HG02759 (cell line): ENCODE results near the gene CELSR2.

ENCODE experiments used
- ATAC-seq: cut with Tn5 transposase; IDR thresholded peaks from one replicate; pipeline ENCODE4 v1.9.1; 2021; ENCODE audit warnings: mild to moderate bottlenecking, moderate library complexity; ENCODE audit not compliant: unreplicated experiment

Gene CELSR2

DNA sequence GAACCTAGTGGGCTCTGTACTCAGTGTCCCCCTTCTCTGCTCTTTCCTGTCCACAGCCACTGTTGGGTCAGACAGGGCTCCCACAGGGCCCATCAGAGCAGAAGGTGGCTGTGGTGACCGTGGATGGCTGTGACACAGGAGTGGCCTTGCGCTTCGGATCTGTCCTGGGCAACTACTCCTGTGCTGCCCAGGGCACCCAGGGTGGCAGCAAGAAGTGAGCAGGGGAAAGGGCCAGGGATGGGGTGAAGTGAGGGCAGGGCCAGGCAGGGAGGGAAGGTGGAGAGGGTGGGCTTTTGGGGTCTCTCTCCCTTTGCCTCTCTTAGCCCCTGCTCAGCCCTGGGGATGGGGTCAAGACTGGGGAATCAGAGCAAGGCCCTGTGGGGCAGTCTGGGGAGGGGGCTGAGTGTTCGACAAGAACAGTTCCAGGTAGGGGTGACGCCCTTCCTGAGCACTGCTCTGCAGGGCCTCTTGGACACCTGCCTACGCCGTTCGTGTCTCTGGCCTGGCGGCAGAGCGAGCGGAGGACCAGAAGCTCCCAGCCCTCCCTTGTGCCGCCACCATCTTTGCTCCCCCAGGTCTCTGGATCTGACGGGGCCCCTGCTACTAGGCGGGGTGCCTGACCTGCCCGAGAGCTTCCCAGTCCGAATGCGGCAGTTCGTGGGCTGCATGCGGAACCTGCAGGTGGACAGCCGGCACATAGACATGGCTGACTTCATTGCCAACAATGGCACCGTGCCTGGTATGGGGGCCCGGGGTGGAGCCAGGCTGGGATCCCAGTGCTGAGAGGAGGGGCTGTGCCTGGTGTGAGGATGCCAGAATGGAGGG, 13.1 kb downstream of the CELSR2 start:
- ATAC-seq = no peak

DNA sequence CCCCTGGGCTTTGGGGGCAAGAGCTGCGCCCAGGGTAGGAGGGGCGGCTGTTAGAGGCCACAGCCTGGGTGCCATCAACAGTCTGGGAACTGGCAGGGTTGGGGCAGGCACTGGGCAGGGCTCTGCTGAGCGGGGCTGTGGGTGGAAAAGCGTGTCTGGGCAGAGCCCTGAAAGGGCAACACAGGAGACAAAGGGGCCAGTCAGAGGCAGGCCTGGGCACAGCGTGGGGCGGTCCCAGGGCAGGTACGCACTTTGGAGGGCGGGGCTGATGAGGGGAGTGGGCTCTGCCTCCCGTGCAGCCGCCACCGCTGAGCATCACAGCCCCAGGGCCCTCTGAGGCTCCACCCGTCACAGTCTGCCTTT, 13.9 kb downstream of the CELSR2 start:
- peak; percentile 8 for ATAC-seq

DNA sequence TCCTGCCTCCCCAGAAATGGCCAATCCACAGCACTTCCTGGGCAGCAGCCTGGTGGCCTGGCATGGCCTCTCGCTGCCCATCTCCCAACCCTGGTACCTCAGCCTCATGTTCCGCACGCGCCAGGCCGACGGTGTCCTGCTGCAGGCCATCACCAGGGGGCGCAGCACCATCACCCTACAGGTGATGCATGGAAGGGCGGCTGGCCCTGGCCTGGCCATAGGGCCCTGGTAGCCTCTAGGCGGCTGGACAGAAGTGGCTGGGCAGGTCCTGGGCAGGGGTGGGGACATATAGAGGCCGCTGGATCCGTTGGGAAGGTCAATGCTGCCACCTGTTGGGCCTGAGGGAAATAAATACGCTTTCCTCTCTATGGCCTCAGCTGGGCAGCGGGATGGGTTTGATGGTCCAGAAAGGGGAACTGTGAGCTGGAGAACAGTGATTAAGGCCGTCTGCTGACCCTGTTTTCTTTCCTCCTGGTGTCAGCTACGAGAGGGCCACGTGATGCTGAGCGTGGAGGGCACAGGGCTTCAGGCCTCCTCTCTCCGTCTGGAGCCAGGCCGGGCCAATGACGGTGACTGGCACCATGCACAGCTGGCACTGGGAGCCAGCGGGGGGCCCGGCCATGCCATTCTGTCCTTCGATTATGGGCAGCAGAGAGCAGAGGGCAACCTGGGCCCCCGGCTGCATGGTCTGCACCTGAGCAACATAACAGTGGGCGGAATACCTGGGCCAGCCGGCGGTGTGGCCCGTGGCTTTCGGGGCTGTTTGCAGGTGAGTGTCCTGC, 14.4 kb downstream of the CELSR2 start:
- peak; percentile 82 for ATAC-seq

DNA sequence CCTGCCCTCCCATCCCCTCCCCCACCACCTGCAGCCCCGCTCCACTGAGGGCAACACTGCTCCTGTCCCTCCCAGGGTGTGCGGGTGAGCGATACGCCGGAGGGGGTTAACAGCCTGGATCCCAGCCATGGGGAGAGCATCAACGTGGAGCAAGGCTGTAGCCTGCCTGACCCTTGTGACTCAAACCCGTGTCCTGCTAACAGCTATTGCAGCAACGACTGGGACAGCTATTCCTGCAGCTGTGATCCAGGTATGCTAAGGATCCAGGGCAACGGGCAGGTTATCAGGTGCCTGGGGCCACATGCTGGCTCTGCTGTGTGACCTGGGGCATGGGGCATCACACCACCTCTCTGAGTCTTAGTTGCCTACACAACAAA, 15.0 kb downstream of the CELSR2 start:
- no peak for ATAC-seq

DNA sequence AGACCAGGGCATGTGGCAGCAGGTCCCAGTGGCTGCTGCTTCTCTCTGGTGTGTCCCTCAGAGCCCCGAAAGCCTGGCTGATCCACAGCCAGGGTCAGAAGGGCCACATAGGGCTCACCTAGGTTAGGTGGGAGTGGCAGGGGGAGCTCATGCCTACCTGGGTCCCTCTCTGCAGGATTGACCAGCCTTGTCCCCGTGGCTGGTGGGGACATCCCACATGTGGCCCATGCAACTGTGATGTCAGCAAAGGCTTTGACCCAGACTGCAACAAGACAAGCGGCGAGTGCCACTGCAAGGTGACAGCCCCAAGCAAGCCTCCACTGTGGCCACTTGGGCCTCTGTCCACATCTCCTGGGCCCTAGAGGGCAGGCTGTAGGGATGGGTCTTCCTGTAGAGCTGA, 15.7 kb downstream of the CELSR2 start:
- no peak for ATAC-seq

DNA sequence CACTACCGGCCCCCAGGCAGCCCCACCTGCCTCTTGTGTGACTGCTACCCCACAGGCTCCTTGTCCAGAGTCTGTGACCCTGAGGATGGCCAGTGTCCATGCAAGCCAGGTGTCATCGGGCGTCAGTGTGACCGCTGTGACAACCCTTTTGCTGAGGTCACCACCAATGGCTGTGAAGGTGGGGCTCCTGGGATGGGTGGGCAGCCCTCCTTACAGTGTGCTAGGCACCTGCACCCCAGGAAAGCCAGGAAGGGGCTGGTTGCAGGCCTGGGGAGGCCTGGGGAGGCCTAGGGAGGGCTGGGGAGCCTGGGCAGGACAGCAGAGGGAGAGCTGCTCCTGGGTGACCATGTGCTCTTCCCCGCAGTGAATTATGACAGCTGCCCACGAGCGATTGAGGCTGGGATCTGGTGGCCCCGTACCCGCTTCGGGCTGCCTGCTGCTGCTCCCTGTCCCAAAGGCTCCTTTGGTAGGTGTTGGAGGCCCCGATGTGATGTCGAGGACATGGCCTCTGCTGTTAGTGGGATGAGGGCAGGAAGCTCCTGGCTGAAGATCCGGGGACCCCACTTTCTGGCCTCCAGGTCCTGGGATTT, 16.5 kb downstream of the CELSR2 start:
- ATAC-seq = no peak

DNA sequence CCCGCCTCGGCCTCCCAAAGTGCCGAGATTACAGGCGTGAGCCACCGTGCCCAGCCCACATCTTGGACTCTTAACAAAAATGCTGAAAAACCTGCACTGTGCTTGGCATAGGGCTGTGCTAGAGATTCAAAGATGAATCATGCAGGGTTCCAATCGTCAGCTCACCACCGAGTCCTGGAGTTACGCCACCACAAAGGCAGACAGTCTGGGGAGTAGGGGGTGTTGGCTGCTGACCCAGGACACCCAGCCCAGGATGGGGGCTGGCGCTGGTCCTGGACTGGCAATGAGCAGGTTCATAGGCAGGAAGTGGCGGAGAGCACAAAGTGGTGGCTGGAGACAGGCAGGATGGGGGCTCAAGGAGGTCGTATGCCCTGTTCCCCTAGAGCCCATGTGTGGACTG, 17.6 kb downstream of the CELSR2 start:
- no peak for ATAC-seq

DNA sequence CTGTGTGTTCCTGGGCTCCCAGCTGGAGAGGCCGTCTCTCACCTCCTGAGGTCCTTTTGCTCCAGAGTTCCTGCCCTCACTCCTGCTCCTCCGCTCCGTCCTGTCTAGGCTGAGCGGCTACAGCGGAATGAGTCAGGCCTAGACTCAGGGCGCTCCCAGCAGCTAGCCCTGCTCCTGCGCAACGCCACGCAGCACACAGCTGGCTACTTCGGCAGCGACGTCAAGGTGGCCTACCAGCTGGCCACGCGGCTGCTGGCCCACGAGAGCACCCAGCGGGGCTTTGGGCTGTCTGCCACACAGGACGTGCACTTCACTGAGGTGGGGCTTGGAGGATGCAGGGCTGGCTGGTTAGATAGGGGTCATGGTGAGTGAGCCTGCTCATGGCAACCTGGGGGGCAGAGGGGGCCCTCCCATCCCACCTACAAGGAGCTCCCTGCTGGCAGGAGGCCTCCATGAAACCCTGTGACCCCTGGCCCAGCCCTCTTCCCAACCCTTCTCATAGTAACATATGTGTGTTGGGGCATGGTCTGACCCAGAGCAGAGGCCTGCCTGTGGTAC, 18.5 kb downstream of the CELSR2 start:
- ATAC-seq = no peak

DNA sequence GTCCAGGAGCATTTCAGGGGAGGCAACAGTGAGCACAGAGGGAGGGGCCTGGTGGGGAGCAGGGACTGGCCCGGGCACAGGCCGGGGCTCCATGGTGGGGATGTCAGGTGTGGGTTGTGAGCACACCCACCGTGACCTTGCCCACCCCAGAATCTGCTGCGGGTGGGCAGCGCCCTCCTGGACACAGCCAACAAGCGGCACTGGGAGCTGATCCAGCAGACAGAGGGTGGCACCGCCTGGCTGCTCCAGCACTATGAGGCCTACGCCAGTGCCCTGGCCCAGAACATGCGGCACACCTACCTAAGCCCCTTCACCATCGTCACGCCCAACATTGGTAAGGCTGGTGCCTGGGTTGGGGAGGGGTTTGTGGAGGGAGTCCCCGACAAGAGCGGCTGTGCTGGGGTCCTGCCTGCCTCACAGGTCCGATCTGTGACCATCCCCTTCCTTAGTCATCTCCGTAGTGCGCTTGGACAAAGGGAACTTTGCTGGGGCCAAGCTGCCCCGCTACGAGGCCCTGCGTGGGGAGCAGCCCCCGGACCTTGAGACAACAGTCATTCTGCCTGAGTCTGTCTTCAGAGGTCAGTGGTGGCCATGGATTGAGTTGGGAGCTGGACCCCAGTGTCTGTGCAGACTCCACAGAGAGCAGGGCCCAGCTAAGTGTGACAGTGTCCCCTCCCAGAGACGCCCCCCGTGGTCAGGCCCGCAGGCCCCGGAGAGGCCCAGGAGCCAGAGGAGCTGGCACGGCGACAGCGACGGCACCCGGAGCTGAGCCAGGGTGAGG, 19.3 kb downstream of the CELSR2 start:
- no peak for ATAC-seq

DNA sequence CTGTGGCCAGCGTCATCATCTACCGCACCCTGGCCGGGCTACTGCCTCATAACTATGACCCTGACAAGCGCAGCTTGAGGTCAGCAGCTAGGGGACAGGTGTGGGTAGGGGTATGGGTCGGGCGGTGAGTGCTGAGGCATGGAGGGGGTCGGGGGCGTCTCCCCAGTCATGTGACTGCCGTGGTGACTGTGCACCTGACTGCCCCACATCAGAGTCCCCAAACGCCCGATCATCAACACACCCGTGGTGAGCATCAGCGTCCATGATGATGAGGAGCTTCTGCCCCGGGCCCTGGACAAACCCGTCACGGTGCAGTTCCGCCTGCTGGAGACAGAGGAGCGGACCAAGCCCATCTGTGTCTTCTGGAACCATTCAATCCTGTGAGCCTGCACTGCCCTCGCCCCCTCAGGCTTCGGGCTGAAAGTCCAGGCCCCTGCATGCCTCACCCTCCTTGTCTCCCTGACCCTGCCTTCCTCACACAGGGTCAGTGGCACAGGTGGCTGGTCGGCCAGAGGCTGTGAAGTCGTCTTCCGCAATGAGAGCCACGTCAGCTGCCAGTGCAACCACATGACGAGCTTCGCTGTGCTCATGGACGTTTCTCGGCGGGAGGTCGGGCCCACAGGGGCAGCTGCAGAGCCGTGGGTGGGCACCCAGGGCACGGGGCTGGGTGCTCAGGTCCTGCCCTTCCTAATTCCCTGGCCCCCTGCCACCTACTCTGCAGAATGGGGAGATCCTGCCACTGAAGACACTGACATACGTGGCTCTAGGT, 20.1 kb downstream of the CELSR2 start:
- no peak for ATAC-seq

DNA sequence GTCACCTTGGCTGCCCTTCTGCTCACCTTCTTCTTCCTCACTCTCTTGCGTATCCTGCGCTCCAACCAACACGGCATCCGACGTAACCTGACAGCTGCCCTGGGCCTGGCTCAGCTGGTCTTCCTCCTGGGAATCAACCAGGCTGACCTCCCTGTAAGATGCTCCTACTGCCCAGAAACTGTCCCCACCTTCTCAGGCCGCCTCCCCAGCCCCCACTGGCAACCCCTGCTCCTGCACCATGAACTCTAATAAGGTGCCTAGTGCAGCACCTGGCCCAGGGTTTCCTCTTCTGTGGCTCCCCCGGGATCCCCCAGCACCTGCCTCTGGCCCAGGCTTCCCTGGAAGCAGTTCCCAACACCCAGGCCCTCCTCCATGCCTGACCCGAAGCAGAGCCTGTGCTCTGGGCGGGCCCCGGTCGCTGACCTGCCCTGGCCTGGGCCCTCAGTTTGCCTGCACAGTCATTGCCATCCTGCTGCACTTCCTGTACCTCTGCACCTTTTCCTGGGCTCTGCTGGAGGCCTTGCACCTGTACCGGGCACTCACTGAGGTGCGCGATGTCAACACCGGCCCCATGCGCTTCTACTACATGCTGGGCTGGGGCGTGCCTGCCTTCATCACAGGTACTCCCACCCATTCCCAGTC, 20.8 kb downstream of the CELSR2 start:
- ATAC-seq = no peak

DNA sequence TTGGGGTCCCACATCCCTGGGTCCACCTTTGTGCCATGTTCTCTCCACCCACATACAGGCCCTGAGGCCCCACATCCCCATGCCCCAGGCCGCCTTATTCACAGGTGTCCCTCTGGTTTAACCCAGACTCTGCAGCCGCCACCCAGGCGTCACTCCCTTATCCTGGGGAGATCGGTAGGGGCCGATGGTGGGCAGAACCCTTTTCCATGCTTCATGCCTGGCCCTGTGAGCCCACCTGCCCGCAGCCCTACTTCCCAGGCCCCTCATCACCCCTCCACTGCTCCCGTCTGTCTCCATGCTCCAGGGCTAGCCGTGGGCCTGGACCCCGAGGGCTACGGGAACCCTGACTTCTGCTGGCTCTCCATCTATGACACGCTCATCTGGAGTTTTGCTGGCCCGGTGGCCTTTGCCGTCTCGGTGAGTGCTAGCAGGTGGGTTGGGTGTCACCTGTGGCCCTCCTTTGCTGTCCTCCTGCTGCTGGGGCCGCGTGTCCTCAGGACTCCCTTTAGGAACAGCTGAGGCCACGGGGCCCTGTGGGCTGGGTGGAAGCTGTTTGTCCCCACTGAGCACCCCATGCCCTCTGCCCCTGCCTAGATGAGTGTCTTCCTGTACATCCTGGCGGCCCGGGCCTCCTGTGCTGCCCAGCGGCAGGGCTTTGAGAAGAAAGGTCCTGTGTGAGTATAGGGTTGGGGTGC, 21.4 kb downstream of the CELSR2 start:
- ATAC-seq = no peak

DNA sequence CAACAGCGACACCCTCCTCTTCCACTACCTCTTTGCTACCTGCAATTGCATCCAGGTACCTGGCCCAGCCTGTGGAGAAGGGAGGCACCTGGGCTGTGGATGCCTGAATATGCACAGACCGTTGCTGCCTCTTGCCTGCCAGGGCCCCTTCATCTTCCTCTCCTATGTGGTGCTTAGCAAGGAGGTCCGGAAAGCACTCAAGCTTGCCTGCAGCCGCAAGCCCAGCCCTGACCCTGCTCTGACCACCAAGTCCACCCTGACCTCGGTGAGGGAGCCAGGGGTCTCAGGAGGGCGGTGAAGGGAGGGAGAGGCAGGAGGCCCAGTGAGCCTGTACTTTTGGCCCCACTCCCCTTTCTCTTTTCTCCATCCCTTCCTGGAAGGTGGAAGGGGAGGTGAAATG, 22.1 kb downstream of the CELSR2 start:
- no peak for ATAC-seq

DNA sequence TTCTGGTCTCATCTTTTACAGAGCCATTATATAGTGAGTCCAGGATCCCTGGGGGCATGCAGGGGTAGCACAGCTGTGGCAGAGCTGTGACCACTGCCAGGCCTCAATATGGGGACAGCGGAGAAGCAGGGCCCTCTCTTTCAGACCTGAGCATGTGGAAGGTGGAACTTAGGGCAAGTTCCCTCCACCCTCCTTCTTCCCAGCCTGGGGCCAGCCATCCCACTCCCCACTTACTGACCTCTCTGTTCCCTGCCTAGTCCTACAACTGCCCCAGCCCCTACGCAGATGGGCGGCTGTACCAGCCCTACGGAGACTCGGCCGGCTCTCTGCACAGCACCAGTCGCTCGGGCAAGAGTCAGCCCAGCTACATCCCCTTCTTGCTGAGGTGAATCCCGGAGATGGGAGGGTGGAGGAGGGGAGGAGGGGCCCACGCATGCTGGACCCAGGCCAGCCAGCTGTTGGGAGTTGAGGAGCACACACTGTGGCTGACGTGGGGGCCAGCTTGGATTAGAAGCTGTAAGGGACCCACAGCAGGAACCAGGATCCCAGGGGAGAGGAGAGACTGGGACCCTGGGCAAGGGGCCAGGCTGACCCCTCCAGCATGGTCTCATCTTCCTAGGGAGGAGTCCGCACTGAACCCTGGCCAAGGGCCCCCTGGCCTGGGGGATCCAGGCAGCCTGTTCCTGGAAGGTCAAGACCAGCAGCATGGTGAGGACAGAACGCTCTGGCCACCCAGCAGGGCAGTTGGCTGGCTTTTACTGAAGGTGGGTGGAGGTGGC, 22.9 kb downstream of the CELSR2 start:
- ATAC-seq = no peak

DNA sequence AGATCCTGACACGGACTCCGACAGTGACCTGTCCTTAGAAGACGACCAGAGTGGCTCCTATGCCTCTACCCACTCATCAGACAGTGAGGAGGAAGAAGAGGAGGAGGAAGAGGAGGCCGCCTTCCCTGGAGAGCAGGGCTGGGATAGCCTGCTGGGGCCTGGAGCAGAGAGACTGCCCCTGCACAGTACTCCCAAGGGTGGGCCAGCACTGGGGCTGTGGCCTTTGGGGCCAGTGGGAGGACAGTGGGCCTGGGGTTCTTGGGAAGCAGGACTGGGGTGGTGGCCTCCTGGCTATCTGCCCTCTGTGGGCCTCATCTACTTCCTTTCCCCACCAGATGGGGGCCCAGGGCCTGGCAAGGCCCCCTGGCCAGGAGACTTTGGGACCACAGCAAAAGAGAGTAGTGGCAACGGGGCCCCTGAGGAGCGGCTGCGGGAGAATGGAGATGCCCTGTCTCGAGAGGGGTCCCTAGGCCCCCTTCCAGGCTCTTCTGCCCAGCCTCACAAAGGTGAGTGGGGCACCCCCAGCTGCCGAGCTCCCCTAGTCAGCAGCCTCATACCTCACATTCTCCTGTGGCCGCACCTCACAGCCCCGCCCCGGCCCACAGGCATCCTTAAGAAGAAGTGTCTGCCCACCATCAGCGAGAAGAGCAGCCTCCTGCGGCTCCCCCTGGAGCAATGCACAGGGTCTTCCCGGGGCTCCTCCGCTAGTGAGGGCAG, 23.6 kb downstream of the CELSR2 start:
- ATAC-seq = no peak

DNA sequence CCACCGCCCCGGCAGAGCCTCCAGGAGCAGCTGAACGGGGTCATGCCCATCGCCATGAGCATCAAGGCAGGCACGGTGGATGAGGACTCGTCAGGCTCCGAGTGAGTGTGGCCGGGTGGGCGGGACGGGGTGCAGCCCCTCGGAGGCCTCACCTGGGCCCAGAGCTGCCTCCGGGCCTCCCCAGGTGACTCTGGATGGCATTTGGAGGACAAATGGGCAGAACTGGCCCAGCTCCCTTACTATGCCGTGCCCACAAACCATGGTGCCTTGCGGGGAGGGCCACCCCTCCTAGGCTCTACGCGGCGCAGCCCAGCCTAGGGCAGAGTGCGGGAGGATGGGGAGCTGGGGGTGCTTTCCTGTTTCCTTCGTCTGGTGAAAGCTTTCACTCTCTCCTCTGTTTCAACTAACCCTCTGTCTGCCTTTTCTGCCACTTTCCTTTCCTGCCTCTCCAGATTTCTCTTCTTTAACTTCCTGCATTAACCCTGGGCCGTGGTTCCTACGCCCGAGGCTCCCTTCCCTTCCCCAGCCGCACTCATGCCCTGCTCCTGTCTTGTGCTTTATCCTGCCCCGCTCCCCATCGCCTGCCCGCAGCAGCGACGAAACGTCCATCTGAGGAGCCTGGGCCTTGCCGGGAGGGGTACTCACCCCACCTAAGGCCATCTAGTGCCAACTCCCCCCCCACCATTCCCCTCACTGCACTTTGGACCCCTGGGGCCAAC, 24.4 kb downstream of the CELSR2 start:
- no peak for ATAC-seq
